ENCODE measurements around the gene ZNF22.
"Not testable (repeated sequence)": the region's sequence is repeated elsewhere in the genome, so short reads cannot be mapped to it uniquely, and the experiment has no call there.

ZNF22 gene

GRCh38 chr10:44991571-44991970 is 9.2 kb upstream of the ZNF22 start:
- no peak for DNase-seq (ENCODE audit: low spot score)

GRCh38 chr10:44992070-44992731 is 8.5 kb upstream of the ZNF22 start:
- no peak for DNase-seq (ENCODE audit: low spot score)

- DNase-seq (ENCODE audit: low spot score) = no peak
Measured at GRCh38 chr10:44992732-44993225, 7.9 kb upstream of the ZNF22 start.

GRCh38 chr10:44993226-44993921 is 7.3 kb upstream of the ZNF22 start:
- no peak for DNase-seq (ENCODE audit: low spot score)

- DNase-seq (ENCODE audit: low spot score) = no peak
Measured at GRCh38 chr10:44993922-44994751, 6.6 kb upstream of the ZNF22 start.

- DNase-seq (ENCODE audit: low spot score) = no peak
Measured at GRCh38 chr10:44994752-44995530, 5.8 kb upstream of the ZNF22 start.

- no peak for DNase-seq (ENCODE audit: low spot score)
Measured at GRCh38 chr10:44995581-44995913, 5.2 kb upstream of the ZNF22 start.

- no peak for DNase-seq (ENCODE audit: low spot score)
Measured at GRCh38 chr10:44995914-44996669, 4.6 kb upstream of the ZNF22 start.

- DNase-seq (ENCODE audit: low spot score) = no peak
Measured at GRCh38 chr10:44997105-44997748, 3.5 kb upstream of the ZNF22 start.

- DNase-seq (ENCODE audit: low spot score) = no peak
Measured at GRCh38 chr10:44998146-44998631, 2.5 kb upstream of the ZNF22 start.

- DNase-seq (ENCODE audit: low spot score) = peak; percentile 34
Measured at GRCh38 chr10:45000138-45000751, 478 bp upstream of the ZNF22 start.

GRCh38 chr10:45001381-45002148 is 842 bp downstream of the ZNF22 start:
- peak; percentile 81 for DNase-seq (ENCODE audit: low spot score)

GRCh38 chr10:45003432-45004000 is 2.8 kb downstream of the ZNF22 start:
- DNase-seq (ENCODE audit: low spot score) = no peak

- no peak for DNase-seq (ENCODE audit: low spot score)
Measured at GRCh38 chr10:45004661-45005060, 3.9 kb downstream of the ZNF22 start.

- no peak for DNase-seq (ENCODE audit: low spot score)
Measured at GRCh38 chr10:45005284-45005683, 4.6 kb downstream of the ZNF22 start.

GRCh38 chr10:45006276-45007030 is 5.7 kb downstream of the ZNF22 start:
- DNase-seq (ENCODE audit: low spot score) = no peak

GRCh38 chr10:45008524-45009161 is 7.9 kb downstream of the ZNF22 start:
- peak; percentile 67 for DNase-seq (ENCODE audit: low spot score)

GRCh38 chr10:45014557-45014956 is 13.8 kb downstream of the ZNF22 start:
- DNase-seq (ENCODE audit: low spot score) = not testable (repeated sequence)

All from D341Med (cell line).